ENCODE results near the gene WFDC5. TPM values are rescaled to one million over a fixed set of nuclear protein-coding genes. Genes with fewer than 3 reads are reported as not detected.

WFDC5 gene
- polyA plus RNA-seq, 1 of the 3 experiments (the other 2 are of a cell fraction), result 0.08 TPM

- peak; percentile 71 for DNase-seq
- Histone ChIP-seq H3F3A (replicated peaks; ENCODE audit: insufficient read depth) (no peaks in the 10 kb centered on the region), H2AFZ (ENCODE audit: low read depth) (no peak overlapping the region), H3K4me2 (no peak overlapping the region), H3K36me3 (replicated peaks in 1 of 2; ENCODE audit: control insufficient read depth in 1 of 2, insufficient read depth in 2 of 2, low read length in 1 of 2) (no peaks in the 10 kb centered on the region), H3K27me3 (ENCODE audit: insufficient read depth) (no peaks in the 10 kb centered on the region), H4K20me1 (ENCODE audit: insufficient read depth) (no peaks in the 10 kb centered on the region), H3K27ac (ENCODE audit: low read depth in 2 of 2, low read length in 1 of 2) (no peak overlapping the region), H3K9ac (no peak overlapping the region), H3K9me3 (no peaks in the 10 kb centered on the region), H3K4me1 (ENCODE audit: control insufficient read depth in 1 of 2, insufficient read depth in 2 of 2, low read depth in 1 of 2, low read length in 1 of 2) (peaks cover 0 to 4% of the 10 kb centered on the region in 2 experiments; a peak in 1 of 4 replicates), H3K79me2 (ENCODE audit: insufficient read depth) (no peaks in the 10 kb centered on the region), H3K4me3 (ENCODE audit: low read depth in 2 of 2, low read length in 1 of 2) (peak overlapping the region in 1 of 2 experiments; percentile 9; a peak in 1 of 4 replicates), H3K9me2 (no peaks in the 10 kb centered on the region)
- no peak for TF ChIP-seq POLR2AphosphoS5 (IDR thresholded peaks at IDR 0.05; ENCODE audit: low read depth, low read length)
- no peak for TF ChIP-seq EP300 (IDR thresholded peaks at IDR 0.05; ENCODE audit: borderline replicate concordance in 1 of 2, low read depth in 1 of 2, low read length in 1 of 2)
- no peak for TF ChIP-seq MEF2A (IDR thresholded peaks at IDR 0.05; ENCODE audit: borderline replicate concordance, low read depth)
- TF ChIP-seq IRF3 (IDR thresholded peaks at IDR 0.05; ENCODE audit: low read depth, low read length), result no peak
- no peak for TF ChIP-seq FOXJ3 (CRISPR knock-in tag; IDR thresholded peaks at IDR 0.05)
- no peak for TF ChIP-seq MAX (IDR thresholded peaks at IDR 0.05; ENCODE audit: low read depth)
- TF ChIP-seq GABPA (IDR thresholded peaks at IDR 0.05; ENCODE audit: low read depth), result no peak
- no peak for TF ChIP-seq CHD2 (IDR thresholded peaks at IDR 0.05; ENCODE audit: low read length, partially characterized antibody)
- no peak for TF ChIP-seq TAF1 (IDR thresholded peaks at IDR 0.05; ENCODE audit: borderline replicate concordance, low read depth, low read length)
- no peak for TF ChIP-seq FOSL2 (IDR thresholded peaks at IDR 0.05; ENCODE audit: borderline replicate concordance, low read depth)
- TF ChIP-seq SIN3A (IDR thresholded peaks at IDR 0.05; ENCODE audit: borderline replicate concordance, low read depth, low read length), result no peak
- TF ChIP-seq FOXM1 (IDR thresholded peaks at IDR 0.05; ENCODE audit: low read depth), result no peak
- POLR2A ChIA-PET, result no interaction called here
- WGBS (ENCODE audit: low lambda C conversion rate), result 55% methylated on average over 73 of the region's 91 CpGs
- CTCF ChIA-PET, result interaction anchor here (0.8 to 9.3 kb wide), 12 partner anchors 12 to 673 kb away, joined by 3 to 158 read pairs (median 10); partner anchors contain the start of gene WFDC5
These were observed 16.7 kb downstream of the WFDC5 start for GRCh38 chr20:45098103-45098773.

GRCh38 chr20:45097485-45098102, 17.4 kb downstream of the WFDC5 start:
- Histone ChIP-seq H3K4me2 (no peak overlapping the region), H3K9me3 (no peaks in the 10 kb centered on the region), H4K20me1 (ENCODE audit: insufficient read depth) (no peaks in the 10 kb centered on the region), H3K27me3 (ENCODE audit: insufficient read depth) (no peaks in the 10 kb centered on the region), H3K4me1 (ENCODE audit: control insufficient read depth in 1 of 2, insufficient read depth in 2 of 2, low read depth in 1 of 2, low read length in 1 of 2) (peaks cover 0 to 4% of the 10 kb centered on the region in 2 experiments; a peak in 1 of 4 replicates), H3K9ac (no peak overlapping the region), H3F3A (replicated peaks; ENCODE audit: insufficient read depth) (no peaks in the 10 kb centered on the region), H3K79me2 (ENCODE audit: insufficient read depth) (no peaks in the 10 kb centered on the region), H2AFZ (ENCODE audit: low read depth) (no peak overlapping the region), H3K9me2 (no peaks in the 10 kb centered on the region), H3K36me3 (replicated peaks in 1 of 2; ENCODE audit: control insufficient read depth in 1 of 2, insufficient read depth in 2 of 2, low read length in 1 of 2) (no peaks in the 10 kb centered on the region), H3K4me3 (ENCODE audit: low read depth in 2 of 2, low read length in 1 of 2) (no peak overlapping the region), H3K27ac (ENCODE audit: low read depth in 2 of 2, low read length in 1 of 2) (no peak overlapping the region)
- ChIA-PET CTCF (interaction anchor here (0.8 to 9.3 kb wide), 21 partner anchors 10 to 674 kb away, joined by 3 to 158 read pairs (median 6); partner anchors contain the start of genes WFDC12 and WFDC5), POLR2A (no interaction called here)
- WGBS (ENCODE audit: low lambda C conversion rate), result 92% methylated on average over 24 of the region's 56 CpGs
- DNase-seq, result peak; percentile 67
- 0 out of 2 replicates have a peak, but pooled peaks have one; percentile 24 for TF ChIP-seq RAD21 (IDR thresholded peaks at IDR 0.05; ENCODE audit: low read length)
- TF ChIP-seq TAF1 (IDR thresholded peaks at IDR 0.05; ENCODE audit: borderline replicate concordance, low read depth, low read length), result no peak
- TF ChIP-seq SMC3 (IDR thresholded peaks at IDR 0.05; ENCODE audit: low read depth, low read length), result peak; percentile 21; the same call in 1 of the 2 replicates

All from SK-N-SH (cell line).